DND-41 (cell line): ENCODE measurements around the gene GNPAT.
"Not testable (repeated sequence)": the region's sequence is repeated elsewhere in the genome, so short reads cannot be mapped to it uniquely, and the experiment has no call there.

Source experiments
- ATAC-seq: fragments of 200-7000 bp; cut with Tn5 transposase; 3 replicates; pipeline ENCODE4 v1.9.1; 2021; ENCODE audit warnings: low read depth; ENCODE audit not compliant: insufficient read depth
- DNase-seq: peaks from one replicate; pipeline ENCODE4 v3.0.0-alpha.2; 2020
- H2AFZ ChIP-seq: 2 replicates; pipeline ENCODE4 v1.6.0; 2012; ENCODE audit warnings: low read depth, low read length
- H3K27ac ChIP-seq: 2 replicates; pipeline ENCODE4 v1.5.1; 2012; ENCODE audit warnings: low read length, inconsistent platforms
- H3K27me3 ChIP-seq: fragments of 200-600 bp; sonication (generic); 2 replicates; pipeline ENCODE4 v1.6.0; 2012; ENCODE audit warnings: low read length, mild to moderate bottlenecking, inconsistent platforms; ENCODE audit not compliant: insufficient read depth, poor library complexity
- H3K36me3 ChIP-seq: 2 replicates; pipeline ENCODE4 v1.5.1; 2012; ENCODE audit warnings: low read length, inconsistent platforms; ENCODE audit not compliant: insufficient read depth
- H3K4me1 ChIP-seq: 2 replicates; pipeline ENCODE4 v1.5.1; 2012; ENCODE audit warnings: mild to moderate bottlenecking, low read length; ENCODE audit not compliant: insufficient read depth
- H3K4me2 ChIP-seq: 2 replicates; pipeline ENCODE4 v1.6.0; 2012; ENCODE audit warnings: mild to moderate bottlenecking, moderate library complexity, low read length, inconsistent platforms; ENCODE audit not compliant: insufficient read depth
- H3K4me3 ChIP-seq, 2 experiments: fragments of 200-600 bp in 1 of 2; shearing (Covaris generic) in 1 of 2; 2 replicates each; pipeline ENCODE4 v1.5.1; 2012 to 2016; ENCODE audit warnings: inconsistent platforms in 2 of 2, low read length in 2 of 2, mild to moderate bottlenecking in 2 of 2, low read depth in 1 of 2, moderate library complexity in 1 of 2
- H3K79me2 ChIP-seq: 2 replicates; pipeline ENCODE4 v1.6.0; 2012; ENCODE audit warnings: low read length, inconsistent platforms; ENCODE audit not compliant: insufficient read depth
- H3K9ac ChIP-seq: 2 replicates; pipeline ENCODE4 v1.6.0; 2012; ENCODE audit warnings: low read depth, mild to moderate bottlenecking, inconsistent platforms, low read length, moderate library complexity
- H3K9me3 ChIP-seq: 2 replicates; pipeline ENCODE4 v1.5.1; 2012; ENCODE audit warnings: low read length, moderate library complexity, mild to moderate bottlenecking, inconsistent platforms; ENCODE audit not compliant: insufficient read depth, severe bottlenecking
- H4K20me1 ChIP-seq: 2 replicates; pipeline ENCODE4 v1.6.0; 2012; ENCODE audit warnings: low read length; ENCODE audit not compliant: insufficient read depth
- EZH2 ChIP-seq: IDR thresholded peaks from 3 replicates; pipeline ENCODE4 v1.6.1; 2012; ENCODE audit warnings: borderline replicate concordance, low read depth, mild to moderate bottlenecking, moderate library complexity, low read length, inconsistent platforms; ENCODE audit not compliant: severe bottlenecking
- TF ChIP-seq, protein P1 (sequence below): IDR thresholded peaks from 2 replicates; pipeline ENCODE4 v1.5.1; 2012; ENCODE audit warnings: borderline replicate concordance, low read length, moderate library complexity, mild to moderate bottlenecking; ENCODE audit not compliant: poor library complexity, severe bottlenecking; ENCODE audit errors: extremely low read depth

The GNPAT gene

DNA sequence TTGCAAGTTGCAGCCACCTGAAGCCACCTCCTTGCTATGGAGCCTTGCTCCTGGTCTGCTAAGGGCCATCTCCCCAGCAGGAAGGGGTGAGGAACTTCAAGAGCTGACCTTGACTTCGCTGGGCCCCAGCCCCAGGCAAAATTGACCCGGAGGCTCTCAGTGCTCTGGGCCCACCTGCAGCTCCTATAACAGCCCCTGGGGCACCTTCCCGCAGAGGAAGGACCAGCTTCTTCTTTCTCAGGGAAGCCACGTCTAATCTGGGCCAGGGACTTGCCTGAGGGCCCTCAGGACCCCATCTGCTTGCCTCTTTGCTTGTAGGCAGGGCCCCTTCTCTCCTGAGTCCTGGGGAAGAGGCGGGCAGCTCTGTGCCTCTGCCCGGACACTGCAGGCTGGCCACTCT, 30.9 kb upstream of the GNPAT start:
- Histone ChIP-seq H3K9ac (no peak overlapping the region), H3K27me3 (peaks cover under 1% of the 10 kb centered on the region), H3K4me2 (no peak overlapping the region), H3K9me3 (no peaks in the 10 kb centered on the region), H3K79me2 (no peaks in the 10 kb centered on the region), H3K4me1 (peaks cover 10% of the 10 kb centered on the region), H3K27ac (no peak overlapping the region), H3K4me3 (no peak overlapping the region), H4K20me1 (no peaks in the 10 kb centered on the region), H2AFZ (no peak overlapping the region), H3K36me3 (no peaks in the 10 kb centered on the region)
- no peak for TF ChIP-seq EZH2
- TF ChIP-seq, protein P1, sequence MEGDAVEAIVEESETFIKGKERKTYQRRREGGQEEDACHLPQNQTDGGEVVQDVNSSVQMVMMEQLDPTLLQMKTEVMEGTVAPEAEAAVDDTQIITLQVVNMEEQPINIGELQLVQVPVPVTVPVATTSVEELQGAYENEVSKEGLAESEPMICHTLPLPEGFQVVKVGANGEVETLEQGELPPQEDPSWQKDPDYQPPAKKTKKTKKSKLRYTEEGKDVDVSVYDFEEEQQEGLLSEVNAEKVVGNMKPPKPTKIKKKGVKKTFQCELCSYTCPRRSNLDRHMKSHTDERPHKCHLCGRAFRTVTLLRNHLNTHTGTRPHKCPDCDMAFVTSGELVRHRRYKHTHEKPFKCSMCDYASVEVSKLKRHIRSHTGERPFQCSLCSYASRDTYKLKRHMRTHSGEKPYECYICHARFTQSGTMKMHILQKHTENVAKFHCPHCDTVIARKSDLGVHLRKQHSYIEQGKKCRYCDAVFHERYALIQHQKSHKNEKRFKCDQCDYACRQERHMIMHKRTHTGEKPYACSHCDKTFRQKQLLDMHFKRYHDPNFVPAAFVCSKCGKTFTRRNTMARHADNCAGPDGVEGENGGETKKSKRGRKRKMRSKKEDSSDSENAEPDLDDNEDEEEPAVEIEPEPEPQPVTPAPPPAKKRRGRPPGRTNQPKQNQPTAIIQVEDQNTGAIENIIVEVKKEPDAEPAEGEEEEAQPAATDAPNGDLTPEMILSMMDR: no peak
- no peak for DNase-seq
- no peak for ATAC-seq

DNA sequence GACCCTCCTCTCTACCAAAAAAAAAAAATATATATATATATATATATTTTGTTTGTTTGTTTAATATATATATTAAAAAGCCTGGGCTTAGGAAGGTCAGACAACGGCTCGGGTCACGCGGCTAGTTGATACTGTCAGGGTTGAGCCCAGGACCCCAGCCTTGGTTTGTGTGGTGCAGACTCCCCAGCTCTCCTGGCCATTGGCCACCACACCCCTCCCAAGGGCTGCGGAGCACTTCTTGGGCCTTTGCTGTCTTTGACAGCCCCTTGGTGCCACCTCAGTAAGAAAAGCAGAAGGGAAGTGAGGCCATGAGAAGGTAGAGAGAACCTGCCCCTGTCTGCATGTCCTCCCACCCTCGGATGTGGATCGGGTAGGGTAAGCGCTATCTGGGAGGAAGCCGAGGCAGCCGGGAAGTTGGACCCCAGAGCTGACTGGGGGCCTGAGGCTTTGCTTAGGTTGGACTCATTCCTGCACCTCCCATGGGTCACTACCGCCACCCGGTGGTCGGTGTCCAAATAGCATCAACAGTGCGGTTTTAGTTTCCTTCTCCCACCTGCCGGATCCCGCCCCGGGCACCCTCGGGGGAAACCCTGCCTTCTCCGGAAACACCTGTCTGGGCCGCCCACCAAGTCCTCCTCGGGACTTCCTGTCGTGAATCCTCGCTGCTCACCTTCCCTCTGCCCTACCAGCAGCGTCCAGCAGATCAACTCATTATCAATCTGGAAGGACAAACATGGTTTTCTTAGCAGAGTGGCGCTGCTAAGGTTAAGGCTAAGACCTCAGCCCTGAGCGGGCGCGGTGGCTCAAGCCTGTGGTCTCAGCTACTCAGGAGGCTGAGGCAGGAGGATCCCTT, 29.8 kb upstream of the GNPAT start:
- Histone ChIP-seq H3K4me3 (peak overlapping the region in 1 of 2 experiments; percentile 49; a peak in 2 of 4 replicates), H3K27ac (peak overlapping the region; percentile 17), H3K79me2 (no peaks in the 10 kb centered on the region), H3K9ac (peak overlapping the region; percentile 28; the same call in 1 of the 2 replicates), H3K9me3 (no peaks in the 10 kb centered on the region), H3K27me3 (peaks cover 11% of the 10 kb centered on the region), H3K36me3 (no peaks in the 10 kb centered on the region), H4K20me1 (no peaks in the 10 kb centered on the region), H3K4me1 (peaks cover 15% of the 10 kb centered on the region), H3K4me2 (peak overlapping the region; percentile 71), H2AFZ (peak overlapping the region; percentile 78)
- TF ChIP-seq, protein P1: peak; percentile 94
- TF ChIP-seq EZH2: no peak
- ATAC-seq (peak; percentile 89), DNase-seq (peak; percentile 93)

DNA sequence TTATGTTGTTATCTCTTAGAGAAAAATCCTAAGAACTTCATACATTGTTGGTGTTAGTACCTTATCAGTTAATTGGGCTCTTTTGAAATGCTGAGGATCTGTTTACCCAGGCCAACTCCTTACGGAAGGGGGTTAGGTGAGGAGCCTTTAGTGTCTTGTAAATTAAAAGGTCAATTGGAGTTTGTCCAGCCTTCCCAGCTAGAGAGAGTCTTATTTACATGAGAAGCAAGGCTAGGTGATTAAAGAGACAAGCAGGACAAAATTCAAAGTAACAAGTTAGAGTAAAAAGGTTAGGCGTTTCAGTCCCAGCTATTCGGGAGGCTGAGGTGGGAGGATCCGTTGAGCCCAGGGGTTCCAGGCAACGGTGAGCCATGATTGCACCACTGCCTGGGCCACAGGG, 28.7 kb upstream of the GNPAT start:
- not testable (repeated sequence) for DNase-seq, H4K20me1 ChIP-seq, H3K9me3 ChIP-seq, H3K9ac ChIP-seq, H2AFZ ChIP-seq, H3K36me3 ChIP-seq, H3K79me2 ChIP-seq, H3K4me2 ChIP-seq, H3K4me3 ChIP-seq, ATAC-seq, H3K27ac ChIP-seq
- H3K4me1 ChIP-seq: peaks cover 15% of the 10 kb centered on the region
- H3K27me3 ChIP-seq: peaks cover 21% of the 10 kb centered on the region

DNA sequence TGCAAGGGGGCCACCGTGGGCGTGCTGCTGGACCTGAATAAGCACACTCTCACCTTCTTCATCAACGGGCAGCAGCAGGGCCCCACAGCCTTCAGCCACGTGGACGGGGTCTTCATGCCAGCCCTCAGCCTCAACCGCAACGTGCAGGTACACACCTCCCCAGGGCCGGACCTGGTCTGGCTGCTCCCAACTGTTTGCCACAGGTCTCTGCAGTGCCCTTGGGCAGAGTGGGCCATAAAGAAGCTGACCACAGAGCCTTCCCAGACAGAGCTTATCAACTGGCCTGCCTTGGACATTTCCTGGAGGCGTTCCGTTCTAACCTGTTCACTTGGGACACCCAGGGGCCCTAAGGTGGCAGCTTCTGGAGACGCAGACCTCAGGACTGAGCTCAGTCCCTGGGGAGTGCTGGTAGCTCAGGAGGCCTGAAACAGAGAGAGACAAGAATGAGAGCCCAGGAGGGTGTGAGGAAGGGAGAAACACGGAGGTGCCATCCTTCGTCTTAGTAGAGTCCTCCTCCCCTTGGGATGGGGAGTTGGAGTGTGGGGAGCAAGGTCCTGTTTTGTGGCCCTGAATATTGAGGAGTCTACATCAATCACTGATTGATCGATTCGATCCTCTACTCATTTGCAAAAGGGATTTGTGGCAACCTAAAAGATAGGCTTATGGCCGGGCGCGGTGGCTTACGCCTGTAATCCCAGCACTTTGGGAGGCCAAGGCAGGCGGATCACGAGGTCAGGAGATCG, 27.0 kb upstream of the GNPAT start:
- Histone ChIP-seq H2AFZ (no peak overlapping the region), H3K9ac (no peak overlapping the region), H3K36me3 (no peaks in the 10 kb centered on the region), H3K9me3 (no peaks in the 10 kb centered on the region), H3K4me2 (no peak overlapping the region), H3K27me3 (peaks cover 26% of the 10 kb centered on the region), H3K4me3 (no peak overlapping the region), H3K27ac (no peak overlapping the region), H4K20me1 (no peaks in the 10 kb centered on the region), H3K4me1 (peaks cover 15% of the 10 kb centered on the region), H3K79me2 (no peaks in the 10 kb centered on the region)
- ATAC-seq (no peak), DNase-seq (no peak)
- TF ChIP-seq EZH2: no peak
- TF ChIP-seq, protein P1: no peak
